Measurements from ENCODE around the gene ZNF345. TPM values are rescaled to one million over a fixed set of nuclear protein-coding genes. Genes with fewer than 3 reads are reported as not detected.

Gene ZNF345
- total and polyA plus RNA-seq, 10 of the 15 experiments (the other 5 are each of a cell fraction or from before 2014, with no cell fraction given) = 1.3 to 3.0 (median 2.0) TPM

DNA sequence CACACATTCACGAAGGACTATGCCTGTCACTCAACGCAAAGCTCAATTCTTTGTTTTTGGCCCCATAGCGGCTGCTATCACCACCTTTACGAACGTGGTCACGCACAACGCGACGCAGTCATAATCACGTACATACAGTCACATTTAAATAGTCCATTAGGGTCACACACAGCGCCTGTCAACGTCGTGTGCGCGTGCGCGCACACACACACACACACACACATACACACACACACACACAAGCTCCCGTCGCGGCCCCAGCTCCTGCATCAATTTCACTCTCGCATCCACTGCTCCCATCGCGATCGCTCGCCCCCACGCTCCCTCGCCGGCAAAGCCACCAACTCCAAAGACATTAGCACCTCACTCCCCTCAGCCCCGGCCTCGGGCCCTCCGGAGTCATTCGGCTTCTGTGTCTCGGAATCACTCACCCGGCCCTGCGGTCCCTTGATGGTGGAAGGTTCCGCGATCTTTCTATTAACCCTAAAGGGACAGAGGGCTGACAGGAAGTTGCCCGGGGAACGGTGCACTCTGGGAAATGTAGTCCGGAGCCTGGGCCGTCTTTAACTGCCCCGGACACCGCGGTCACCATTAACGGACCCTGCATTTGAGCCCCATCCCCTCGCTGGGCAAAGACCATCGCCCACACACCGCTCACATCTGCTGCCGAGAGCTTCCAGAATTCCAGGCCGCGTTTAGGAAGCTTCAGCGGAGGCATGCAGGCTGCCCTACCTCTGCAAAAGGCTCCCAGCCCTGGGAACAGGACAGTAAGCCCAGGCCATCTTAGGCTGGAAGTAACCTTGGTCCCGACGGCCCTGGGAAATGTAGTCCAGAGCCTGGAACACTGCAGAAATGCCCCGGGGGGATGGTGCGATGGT, 12.5 kb upstream of the ZNF345 start, which contains the start of gene ZNF790 (continued):
- TF ChIP-seq, protein P1, sequence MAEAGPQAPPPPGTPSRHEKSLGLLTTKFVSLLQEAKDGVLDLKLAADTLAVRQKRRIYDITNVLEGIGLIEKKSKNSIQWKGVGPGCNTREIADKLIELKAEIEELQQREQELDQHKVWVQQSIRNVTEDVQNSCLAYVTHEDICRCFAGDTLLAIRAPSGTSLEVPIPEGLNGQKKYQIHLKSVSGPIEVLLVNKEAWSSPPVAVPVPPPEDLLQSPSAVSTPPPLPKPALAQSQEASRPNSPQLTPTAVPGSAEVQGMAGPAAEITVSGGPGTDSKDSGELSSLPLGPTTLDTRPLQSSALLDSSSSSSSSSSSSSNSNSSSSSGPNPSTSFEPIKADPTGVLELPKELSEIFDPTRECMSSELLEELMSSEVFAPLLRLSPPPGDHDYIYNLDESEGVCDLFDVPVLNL (IDR thresholded peaks at IDR 0.05; ENCODE audit: low read depth, low read length) = no peak
- TF ChIP-seq FOXK2 (IDR thresholded peaks at IDR 0.05) = 0 out of 2 replicates have a peak, but pooled peaks have one; percentile 47
- TF ChIP-seq, protein P2, sequence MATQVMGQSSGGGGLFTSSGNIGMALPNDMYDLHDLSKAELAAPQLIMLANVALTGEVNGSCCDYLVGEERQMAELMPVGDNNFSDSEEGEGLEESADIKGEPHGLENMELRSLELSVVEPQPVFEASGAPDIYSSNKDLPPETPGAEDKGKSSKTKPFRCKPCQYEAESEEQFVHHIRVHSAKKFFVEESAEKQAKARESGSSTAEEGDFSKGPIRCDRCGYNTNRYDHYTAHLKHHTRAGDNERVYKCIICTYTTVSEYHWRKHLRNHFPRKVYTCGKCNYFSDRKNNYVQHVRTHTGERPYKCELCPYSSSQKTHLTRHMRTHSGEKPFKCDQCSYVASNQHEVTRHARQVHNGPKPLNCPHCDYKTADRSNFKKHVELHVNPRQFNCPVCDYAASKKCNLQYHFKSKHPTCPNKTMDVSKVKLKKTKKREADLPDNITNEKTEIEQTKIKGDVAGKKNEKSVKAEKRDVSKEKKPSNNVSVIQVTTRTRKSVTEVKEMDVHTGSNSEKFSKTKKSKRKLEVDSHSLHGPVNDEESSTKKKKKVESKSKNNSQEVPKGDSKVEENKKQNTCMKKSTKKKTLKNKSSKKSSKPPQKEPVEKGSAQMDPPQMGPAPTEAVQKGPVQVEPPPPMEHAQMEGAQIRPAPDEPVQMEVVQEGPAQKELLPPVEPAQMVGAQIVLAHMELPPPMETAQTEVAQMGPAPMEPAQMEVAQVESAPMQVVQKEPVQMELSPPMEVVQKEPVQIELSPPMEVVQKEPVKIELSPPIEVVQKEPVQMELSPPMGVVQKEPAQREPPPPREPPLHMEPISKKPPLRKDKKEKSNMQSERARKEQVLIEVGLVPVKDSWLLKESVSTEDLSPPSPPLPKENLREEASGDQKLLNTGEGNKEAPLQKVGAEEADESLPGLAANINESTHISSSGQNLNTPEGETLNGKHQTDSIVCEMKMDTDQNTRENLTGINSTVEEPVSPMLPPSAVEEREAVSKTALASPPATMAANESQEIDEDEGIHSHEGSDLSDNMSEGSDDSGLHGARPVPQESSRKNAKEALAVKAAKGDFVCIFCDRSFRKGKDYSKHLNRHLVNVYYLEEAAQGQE (IDR thresholded peaks at IDR 0.05; ENCODE audit: low read depth, low read length) = no peak
- TF ChIP-seq HDAC6 (IDR thresholded peaks at IDR 0.05; ENCODE audit: unreplicated experiment) = no peak
- no peak for TF ChIP-seq SMC3 (IDR thresholded peaks at IDR 0.05; ENCODE audit: borderline replicate concordance, low read length)
- TF ChIP-seq, protein P3, sequence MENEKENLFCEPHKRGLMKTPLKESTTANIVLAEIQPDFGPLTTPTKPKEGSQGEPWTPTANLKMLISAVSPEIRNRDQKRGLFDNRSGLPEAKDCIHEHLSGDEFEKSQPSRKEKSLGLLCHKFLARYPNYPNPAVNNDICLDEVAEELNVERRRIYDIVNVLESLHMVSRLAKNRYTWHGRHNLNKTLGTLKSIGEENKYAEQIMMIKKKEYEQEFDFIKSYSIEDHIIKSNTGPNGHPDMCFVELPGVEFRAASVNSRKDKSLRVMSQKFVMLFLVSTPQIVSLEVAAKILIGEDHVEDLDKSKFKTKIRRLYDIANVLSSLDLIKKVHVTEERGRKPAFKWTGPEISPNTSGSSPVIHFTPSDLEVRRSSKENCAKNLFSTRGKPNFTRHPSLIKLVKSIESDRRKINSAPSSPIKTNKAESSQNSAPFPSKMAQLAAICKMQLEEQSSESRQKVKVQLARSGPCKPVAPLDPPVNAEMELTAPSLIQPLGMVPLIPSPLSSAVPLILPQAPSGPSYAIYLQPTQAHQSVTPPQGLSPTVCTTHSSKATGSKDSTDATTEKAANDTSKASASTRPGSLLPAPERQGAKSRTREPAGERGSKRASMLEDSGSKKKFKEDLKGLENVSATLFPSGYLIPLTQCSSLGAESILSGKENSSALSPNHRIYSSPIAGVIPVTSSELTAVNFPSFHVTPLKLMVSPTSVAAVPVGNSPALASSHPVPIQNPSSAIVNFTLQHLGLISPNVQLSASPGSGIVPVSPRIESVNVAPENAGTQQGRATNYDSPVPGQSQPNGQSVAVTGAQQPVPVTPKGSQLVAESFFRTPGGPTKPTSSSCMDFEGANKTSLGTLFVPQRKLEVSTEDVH (IDR thresholded peaks at IDR 0.05; ENCODE audit: low read depth, partially characterized antibody) = no peak
- TF ChIP-seq, protein P4, sequence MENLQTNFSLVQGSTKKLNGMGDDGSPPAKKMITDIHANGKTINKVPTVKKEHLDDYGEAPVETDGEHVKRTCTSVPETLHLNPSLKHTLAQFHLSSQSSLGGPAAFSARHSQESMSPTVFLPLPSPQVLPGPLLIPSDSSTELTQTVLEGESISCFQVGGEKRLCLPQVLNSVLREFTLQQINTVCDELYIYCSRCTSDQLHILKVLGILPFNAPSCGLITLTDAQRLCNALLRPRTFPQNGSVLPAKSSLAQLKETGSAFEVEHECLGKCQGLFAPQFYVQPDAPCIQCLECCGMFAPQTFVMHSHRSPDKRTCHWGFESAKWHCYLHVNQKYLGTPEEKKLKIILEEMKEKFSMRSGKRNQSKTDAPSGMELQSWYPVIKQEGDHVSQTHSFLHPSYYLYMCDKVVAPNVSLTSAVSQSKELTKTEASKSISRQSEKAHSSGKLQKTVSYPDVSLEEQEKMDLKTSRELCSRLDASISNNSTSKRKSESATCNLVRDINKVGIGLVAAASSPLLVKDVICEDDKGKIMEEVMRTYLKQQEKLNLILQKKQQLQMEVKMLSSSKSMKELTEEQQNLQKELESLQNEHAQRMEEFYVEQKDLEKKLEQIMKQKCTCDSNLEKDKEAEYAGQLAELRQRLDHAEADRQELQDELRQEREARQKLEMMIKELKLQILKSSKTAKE (IDR thresholded peaks at IDR 0.05; ENCODE audit: low read depth, poor library complexity, severe bottlenecking) = no peak
- no peak for TF ChIP-seq TCF12 (IDR thresholded peaks at IDR 0.05; ENCODE audit: low read depth, low read length)
- TF ChIP-seq NBN (IDR thresholded peaks at IDR 0.05) = peak; percentile 94
- TF ChIP-seq MXI1 (IDR thresholded peaks at IDR 0.05; ENCODE audit: low read depth, low read length) = no peak
- TF ChIP-seq HSF1 (IDR thresholded peaks at IDR 0.05; ENCODE audit: low read depth, low read length) = no peak
- TF ChIP-seq, protein P5, sequence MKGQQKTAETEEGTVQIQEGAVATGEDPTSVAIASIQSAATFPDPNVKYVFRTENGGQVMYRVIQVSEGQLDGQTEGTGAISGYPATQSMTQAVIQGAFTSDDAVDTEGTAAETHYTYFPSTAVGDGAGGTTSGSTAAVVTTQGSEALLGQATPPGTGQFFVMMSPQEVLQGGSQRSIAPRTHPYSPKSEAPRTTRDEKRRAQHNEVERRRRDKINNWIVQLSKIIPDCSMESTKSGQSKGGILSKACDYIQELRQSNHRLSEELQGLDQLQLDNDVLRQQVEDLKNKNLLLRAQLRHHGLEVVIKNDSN (IDR thresholded peaks at IDR 0.05; ENCODE audit: borderline replicate concordance, extremely low read length, insufficient read depth, low read depth, low read length) = no peak
- TF ChIP-seq NKRF (conservative IDR thresholded peaks at IDR 0.05) = no peak
